Smooth muscle cell (in vitro differentiated cells): ENCODE results near the gene PHF1. TPM values are rescaled to one million over a fixed set of nuclear protein-coding genes. Genes with fewer than 3 reads are reported as not detected.
"Not testable (repeated sequence)": the region's sequence is repeated elsewhere in the genome, so short reads cannot be mapped to it uniquely, and the experiment has no call there.

Experiments
- DNase-seq: peaks from one replicate; lab custom pipeline; 2025; ENCODE audit not compliant: unreplicated experiment; lab: John Stamatoyannopoulos, UW
- H2AFZ ChIP-seq: fragments of 200-600 bp; sonication (generic); 2 replicates; pipeline ENCODE4 v1.6.0; 2016; ENCODE audit warnings: antibody characterized with exemption, low read depth, mild to moderate bottlenecking
- H3F3A ChIP-seq: fragments of 200-600 bp; sonication (generic); 2 replicates; pipeline ENCODE4 v1.6.0; 2017; ENCODE audit warnings: antibody characterized with exemption, low read depth
- H3K27ac ChIP-seq: fragments of 200-600 bp; sonication (generic); 2 replicates; pipeline ENCODE4 v1.5.1; 2016; ENCODE audit warnings: low read depth, mild to moderate bottlenecking
- H3K27me3 ChIP-seq: fragments of 200-600 bp; sonication (generic); 2 replicates; pipeline ENCODE4 v1.6.1; 2016; ENCODE audit warnings: low read depth, mild to moderate bottlenecking
- H3K36me3 ChIP-seq: fragments of 200-600 bp; sonication (generic); 2 replicates; pipeline ENCODE4 v1.5.1; 2016; ENCODE audit warnings: low read depth
- H3K4me1 ChIP-seq: fragments of 200-600 bp; sonication (generic); 2 replicates; pipeline ENCODE4 v1.5.1; 2016; ENCODE audit warnings: low read depth
- H3K4me2 ChIP-seq: fragments of 200-600 bp; sonication (generic); 2 replicates; pipeline ENCODE4 v1.6.0; 2016; ENCODE audit warnings: mild to moderate bottlenecking
- H3K4me3 ChIP-seq: fragments of 200-600 bp; sonication (generic); 2 replicates; pipeline ENCODE4 v1.5.1; 2016; ENCODE audit warnings: mild to moderate bottlenecking
- H3K79me2 ChIP-seq: fragments of 200-600 bp; sonication (generic); 2 replicates; pipeline ENCODE4 v1.6.0; 2016; ENCODE audit warnings: low read depth, mild to moderate bottlenecking
- H3K9ac ChIP-seq: fragments of 200-600 bp; sonication (generic); 2 replicates; pipeline ENCODE4 v1.6.0; 2016; ENCODE audit warnings: low read depth
- H3K9me3 ChIP-seq: fragments of 200-600 bp; sonication (generic); replicated peaks from 2 replicates; pipeline ENCODE4 v1.5.1; 2016; ENCODE audit warnings: low read depth
- H4K20me1 ChIP-seq: fragments of 200-600 bp; sonication (generic); 2 replicates; pipeline ENCODE4 v1.6.0; 2016; ENCODE audit warnings: low read depth
- CTCF ChIP-seq: fragments of 200-600 bp; sonication (generic); IDR thresholded peaks from 2 replicates; pipeline ENCODE4 v1.5.1; 2017; ENCODE audit warnings: borderline replicate concordance, mild to moderate bottlenecking, antibody characterized with exemption; ENCODE audit not compliant: insufficient read depth, poor library complexity, severe bottlenecking
- WGBS: methylation state at CpG from one replicate; pipeline ENCODE4 v1.1.7; 2016; ENCODE audit warnings: low lambda C conversion rate; 5-methylcytosine and 5-hydroxymethylcytosine counted together
- polyA plus RNA-seq: library from polyadenylated mRNA; unstranded; fragments of >200 nt; fragmentation: Nextera tagmentation; extraction: Ambion mirVana; gene quantifications from 2 replicates; pipeline ENCODE4 v1.2.1, GENCODE V29; 2016
- total RNA-seq: library from RNA; depleted of rRNA; stranded (reverse); fragments of >200 nt; gene quantifications from 2 replicates; pipeline ENCODE4 v1.2.3, GENCODE V29; 2014

Gene PHF1
- total and polyA plus RNA-seq, 2 experiments from 2014 or later: 36.9 to 39.3 TPM

DNA sequence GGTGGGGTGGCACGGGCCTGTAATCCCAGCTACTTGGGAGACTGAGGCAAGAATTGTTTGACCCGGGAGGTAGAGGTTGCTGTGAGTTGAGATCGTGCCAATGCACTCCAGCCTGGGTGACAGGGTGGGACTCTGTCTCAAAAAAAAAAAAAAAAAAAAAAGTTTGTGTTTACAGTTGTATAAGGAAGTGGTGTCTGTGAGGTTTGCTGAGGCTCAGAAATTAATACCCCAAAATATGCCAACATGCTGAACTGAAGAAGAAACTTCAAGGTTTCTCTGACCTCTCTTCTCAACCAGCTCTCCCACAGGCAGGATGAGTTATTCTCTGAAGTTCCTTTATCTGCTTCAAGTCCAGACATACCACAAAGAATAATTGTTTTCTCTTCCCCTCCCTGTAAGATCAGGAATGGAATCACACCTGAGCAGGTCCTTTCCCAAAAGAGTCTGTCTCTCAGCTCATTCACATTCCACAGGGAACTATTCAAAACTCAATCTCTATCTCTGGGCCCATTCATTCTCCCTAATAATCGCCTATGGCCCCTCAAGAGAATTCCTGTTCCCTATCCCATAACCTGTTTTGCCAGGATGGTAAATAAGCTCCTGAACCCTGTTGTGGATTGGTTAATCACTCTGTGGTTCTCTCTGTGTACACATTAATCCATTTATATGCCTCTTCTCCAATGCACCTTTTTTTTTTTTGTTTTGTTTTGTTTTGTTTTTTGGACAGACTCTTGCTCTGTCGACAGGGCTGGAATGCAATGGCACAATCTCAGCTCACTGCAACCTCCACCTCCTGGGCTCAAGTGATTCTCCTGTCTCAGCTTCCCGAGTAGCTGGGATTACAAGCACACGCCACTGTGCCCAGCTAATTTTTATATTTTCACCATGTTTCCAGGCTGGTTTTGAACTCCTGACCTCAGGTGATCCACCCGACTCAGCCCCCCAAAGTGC is 36.6 kb upstream of the PHF1 start:
- 79% methylated on average over 8 of the region's 8 CpGs for WGBS
- Histone ChIP-seq H3K36me3 (no peaks in the 10 kb centered on the region), H3K9ac (no peak overlapping the region), H3K4me2 (no peak overlapping the region), H3K9me3 (no peaks in the 10 kb centered on the region), H3K79me2 (no peaks in the 10 kb centered on the region), H4K20me1 (no peaks in the 10 kb centered on the region), H3K27ac (no peak overlapping the region), H2AFZ (no peak overlapping the region), H3K27me3 (no peaks in the 10 kb centered on the region), H3F3A (no peaks in the 10 kb centered on the region), H3K4me3 (no peak overlapping the region), H3K4me1 (peaks cover 4% of the 10 kb centered on the region)
- TF ChIP-seq CTCF: no peak
- no peak for DNase-seq

DNA sequence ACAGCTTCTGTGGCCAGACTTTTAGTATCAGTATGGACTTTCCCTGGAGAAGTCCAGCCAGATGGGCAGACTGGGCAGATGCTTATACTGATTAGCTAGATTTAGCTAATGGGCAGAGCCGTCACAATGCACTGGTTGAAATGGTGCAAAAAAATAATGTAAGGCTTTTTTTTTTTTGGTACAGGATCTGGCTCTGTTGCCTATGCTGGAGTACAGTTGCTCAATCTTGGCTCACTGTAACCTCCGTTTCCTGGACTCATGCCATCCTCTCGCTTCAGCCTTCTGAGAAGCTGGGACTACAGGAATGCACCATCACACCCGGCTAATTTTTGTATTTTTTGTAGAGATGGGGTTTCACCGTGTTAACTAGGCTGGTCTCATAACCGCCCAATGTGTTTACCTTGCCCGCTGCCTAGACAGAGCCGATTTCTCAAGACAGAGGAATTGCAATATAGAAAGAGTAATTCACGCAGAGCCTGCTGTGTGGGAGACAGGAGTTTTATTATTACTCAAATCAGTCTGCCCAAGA is 35.6 kb upstream of the PHF1 start:
- Histone ChIP-seq H3K79me2 (no peaks in the 10 kb centered on the region), H3K4me1 (peaks cover 4% of the 10 kb centered on the region), H3K27ac (no peak overlapping the region), H3K36me3 (no peaks in the 10 kb centered on the region), H3K4me2 (no peak overlapping the region), H3F3A (no peaks in the 10 kb centered on the region), H3K9me3 (no peaks in the 10 kb centered on the region), H4K20me1 (no peaks in the 10 kb centered on the region), H3K4me3 (no peak overlapping the region), H3K9ac (no peak overlapping the region), H2AFZ (no peak overlapping the region), H3K27me3 (no peaks in the 10 kb centered on the region)
- DNase-seq: no peak
- no peak for TF ChIP-seq CTCF
- 85% methylated on average over 9 of the region's 9 CpGs for WGBS

DNA sequence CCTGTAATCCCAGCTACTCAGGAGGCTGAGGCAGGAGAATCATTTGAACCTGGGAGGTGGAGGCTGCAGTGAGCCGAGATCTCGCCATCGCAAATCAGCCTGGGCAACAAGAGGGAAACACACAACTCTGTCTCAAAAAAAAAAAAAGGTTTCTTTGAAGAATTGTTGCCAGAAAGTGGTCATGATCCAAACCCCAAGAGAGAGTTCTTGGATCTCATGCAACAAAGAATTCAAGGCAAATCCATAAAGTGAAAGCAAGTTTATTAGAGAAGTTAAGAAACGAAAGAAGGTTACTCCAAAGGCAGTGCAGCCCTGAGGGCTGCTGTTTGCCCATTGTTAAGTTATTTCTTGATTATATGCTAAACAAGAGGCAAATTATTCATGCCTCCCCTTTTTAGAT is 33.6 kb upstream of the PHF1 start:
- Histone ChIP-seq H2AFZ (no peak overlapping the region), H3K79me2 (no peaks in the 10 kb centered on the region), H3F3A (no peaks in the 10 kb centered on the region), H3K4me3 (no peak overlapping the region), H3K9me3 (no peaks in the 10 kb centered on the region), H3K27ac (no peak overlapping the region), H3K4me2 (no peak overlapping the region), H4K20me1 (no peaks in the 10 kb centered on the region), H3K27me3 (no peaks in the 10 kb centered on the region), H3K36me3 (no peaks in the 10 kb centered on the region), H3K9ac (no peak overlapping the region), H3K4me1 (peaks cover 4% of the 10 kb centered on the region)
- TF ChIP-seq CTCF: no peak
- DNase-seq: no peak
- over 99% methylated on average over 4 of the region's 4 CpGs for WGBS

DNA sequence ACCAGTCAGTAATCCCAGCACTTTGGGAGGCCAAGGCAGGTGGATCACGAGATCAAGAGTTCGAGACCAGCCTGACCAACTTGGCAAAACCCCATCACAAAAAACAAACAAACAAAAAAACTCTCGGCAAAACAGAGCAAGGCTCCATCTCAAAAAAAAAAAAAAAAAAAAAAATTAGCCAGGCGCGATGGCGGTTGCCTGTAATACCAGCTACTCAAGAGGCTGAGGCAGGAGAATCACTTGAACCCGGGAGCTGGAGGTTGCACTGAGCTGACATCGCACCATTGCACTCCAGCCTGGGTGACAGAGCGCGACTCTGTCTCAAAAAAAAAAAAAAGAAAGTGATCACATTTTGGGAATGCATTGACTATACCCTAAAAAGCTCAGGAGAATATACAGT is 31.6 kb upstream of the PHF1 start:
- not testable (repeated sequence) for H3K9me3 ChIP-seq, H3K27ac ChIP-seq, H3K79me2 ChIP-seq, H3F3A ChIP-seq, H3K36me3 ChIP-seq, H3K4me1 ChIP-seq, H2AFZ ChIP-seq, H3K4me2 ChIP-seq, H3K27me3 ChIP-seq, H3K9ac ChIP-seq, H3K4me3 ChIP-seq, DNase-seq, H4K20me1 ChIP-seq
- WGBS: 97% methylated on average over 10 of the region's 10 CpGs
